Activated CD4-positive, alpha-beta T cell treated with anti-CD3 and anti-CD28 coated beads, Interleukin-10, Interleukin-2, amounts not matched to agents 100 ng/mL and 50 ng/mL, durations not matched to agents 16 hours and 8 hours (primary cell): ENCODE data around the gene ZNF423.

Source experiments
- DNase-seq: peaks from one replicate; pipeline ENCODE4 v3.0.0-alpha.2; 2020

The ZNF423 gene

GRCh38 chr16:49482690-49483089 lies 373.2 kb downstream of the ZNF423 start:
- DNase-seq, result no peak

- DNase-seq, result no peak
Observed at GRCh38 chr16:49478616-49479015, 377.3 kb downstream of the ZNF423 start.

- DNase-seq, result no peak
Observed at GRCh38 chr16:49478107-49478506, 377.8 kb downstream of the ZNF423 start.

- DNase-seq, result no peak
Observed at GRCh38 chr16:49477250-49477895, 378.5 kb downstream of the ZNF423 start.

- no peak for DNase-seq
Observed at GRCh38 chr16:49474741-49475140, 381.2 kb downstream of the ZNF423 start.

GRCh38 chr16:49473773-49474172 lies 382.1 kb downstream of the ZNF423 start:
- DNase-seq, result no peak

- DNase-seq, result no peak
Observed at GRCh38 chr16:49473131-49473530, 382.8 kb downstream of the ZNF423 start.

GRCh38 chr16:49472598-49472997 lies 383.3 kb downstream of the ZNF423 start:
- DNase-seq, result no peak

- DNase-seq, result no peak
Observed at GRCh38 chr16:49471038-49471727, 384.7 kb downstream of the ZNF423 start.

GRCh38 chr16:49470513-49470991 lies 385.4 kb downstream of the ZNF423 start:
- DNase-seq, result no peak

- no peak for DNase-seq
Observed at GRCh38 chr16:49469930-49470451, 385.9 kb downstream of the ZNF423 start.

- DNase-seq, result no peak
Observed at GRCh38 chr16:49469311-49469670, 386.6 kb downstream of the ZNF423 start.

GRCh38 chr16:49468611-49469310 lies 387.2 kb downstream of the ZNF423 start:
- DNase-seq, result no peak

GRCh38 chr16:49467540-49468372 lies 388.2 kb downstream of the ZNF423 start:
- no peak for DNase-seq

- DNase-seq, result no peak
Observed at GRCh38 chr16:49466881-49467280, 389.0 kb downstream of the ZNF423 start.

GRCh38 chr16:49466529-49466831 lies 389.4 kb downstream of the ZNF423 start:
- no peak for DNase-seq

GRCh38 chr16:49465661-49466528 lies 390.0 kb downstream of the ZNF423 start:
- no peak for DNase-seq

- peak; percentile 15 for DNase-seq
Observed at GRCh38 chr16:49464877-49465504, 390.9 kb downstream of the ZNF423 start.

- no peak for DNase-seq
Observed at GRCh38 chr16:49464093-49464492, 391.8 kb downstream of the ZNF423 start.

- peak; percentile 80 for DNase-seq
Observed at GRCh38 chr16:49463529-49463928, 392.4 kb downstream of the ZNF423 start.

GRCh38 chr16:49462989-49463371 lies 392.9 kb downstream of the ZNF423 start:
- DNase-seq, result no peak
